CD4-positive, alpha-beta T cell (primary cell): ENCODE results near the gene TIAM1. TPM values are rescaled to one million over a fixed set of nuclear protein-coding genes. Genes with fewer than 3 reads are reported as not detected.

Source experiments
- ATAC-seq: fragments of 200-7000 bp; cut with Tn5 transposase; one replicate; pipeline ENCODE4 v1.10.0; 2022; ENCODE audit warnings: mild to moderate bottlenecking; ENCODE audit not compliant: poor library complexity
- CTCF ChIA-PET: fragments of 350-600 bp; sonication (Branson Sonifier 250); formaldehyde crosslinking; loops from one replicate; lab custom pipeline; 2021; ENCODE audit warnings: antibody characterized with exemption, inconsistent platforms; lab: Charles Lee
- POLR2A ChIA-PET: fragments of 350-600 bp; sonication (Branson Sonifier 250); formaldehyde crosslinking; loops from one replicate; lab custom pipeline; 2021; ENCODE audit warnings: antibody characterized with exemption, inconsistent platforms; lab: Charles Lee
- DNase-seq, 14 experiments: peaks; one replicate each; pipeline ENCODE4 v3.0.0-alpha.2; 2013 to 2020; ENCODE audit warnings: mixed read lengths in 2 of 14
- H3K27ac ChIP-seq, 2 donors: one replicate each; pipeline versions ENCODE4 v1.5.1 to v1.7.0; 2013; ENCODE audit warnings: low read length in 2 of 2, low read depth in 1 of 2, mild to moderate bottlenecking in 1 of 2
- H3K27me3 ChIP-seq, 2 experiments: 1 replicate in 1 of 2; 2 replicates in 1 of 2; pipeline versions ENCODE4 v1.6.1 to v1.7.0; 2013; ENCODE audit warnings: low read length in 2 of 2, control low read depth in 1 of 2, mild to moderate bottlenecking in 1 of 2, moderate library complexity in 1 of 2; ENCODE audit not compliant: insufficient read depth in 2 of 2, control insufficient read depth in 1 of 2
- H3K36me3 ChIP-seq: one replicate; pipeline ENCODE4 v1.6.1; 2013; ENCODE audit warnings: low read length, control low read depth; ENCODE audit not compliant: insufficient read depth
- H3K4me1 ChIP-seq: one replicate; pipeline ENCODE4 v1.6.1; 2013; ENCODE audit warnings: low read length, control low read depth; ENCODE audit not compliant: insufficient read depth
- H3K4me3 ChIP-seq: one replicate; pipeline ENCODE4 v1.5.1; 2013; ENCODE audit warnings: mild to moderate bottlenecking, low read length, moderate library complexity
- H3K9me3 ChIP-seq, 2 experiments: 1 replicate in 1 of 2; 2 replicates in 1 of 2; pipeline versions ENCODE4 v1.6.1 to v1.7.0; 2013; ENCODE audit warnings: low read length in 2 of 2, mild to moderate bottlenecking in 2 of 2, control low read depth in 1 of 2, moderate library complexity in 1 of 2; ENCODE audit not compliant: control insufficient read depth in 1 of 2, insufficient read depth in 1 of 2
- H3K27ac Mint-ChIP-seq: one replicate; pipeline ENCODE4 v1.8.0; 2020; ENCODE audit warnings: mixed read lengths
- H3K27me3 Mint-ChIP-seq: one replicate; pipeline ENCODE4 v1.8.0; 2021; ENCODE audit warnings: mixed read lengths
- H3K36me3 Mint-ChIP-seq: one replicate; pipeline ENCODE4 v1.8.0; 2021; ENCODE audit warnings: low read depth, mixed read lengths
- H3K4me1 Mint-ChIP-seq: one replicate; pipeline ENCODE4 v1.8.0; 2021; ENCODE audit warnings: low read depth, mixed read lengths
- H3K4me3 Mint-ChIP-seq: one replicate; pipeline ENCODE4 v1.8.0; 2020; ENCODE audit warnings: mild to moderate bottlenecking, mixed read lengths
- H3K9me3 Mint-ChIP-seq: one replicate; pipeline ENCODE4 v1.8.0; 2020; ENCODE audit warnings: mixed read lengths
- CTCF ChIP-seq: fragments of 200-600 bp; IDR thresholded peaks from one replicate; pipeline ENCODE4 v1.8.0; 2022; ENCODE audit warnings: antibody characterized with exemption, mild to moderate bottlenecking
- intact Hi-C, 2 experiments: fragments of 100-400 bp; cut with DNase I in 1 of 2; cut with micrococcal nuclease in 1 of 2; formaldehyde crosslinking; loops; one replicate each; pipeline versions ENCODE4 v1.15.1 to v1.9.0; 2023 to 2025; cut with DNase I, micrococcal nuclease
- total RNA-seq, 174 experiments: library from RNA in 2 of 174; stranded (reverse) in 2 of 174; gene quantifications; one replicate each; pipeline ENCODE4 v1.2.3 and lab custom pipeline; 2021 to 2026

TIAM1 gene
- total RNA-seq, 2 experiments from 2014 or later, result 39.6 to 39.8 TPM

GRCh38 chr21:31103163-31103562, 240.9 kb downstream of the TIAM1 start:
- H3K4me1 Mint-ChIP-seq, result peaks cover 34% of the 10 kb centered on the region
- H3K36me3 Mint-ChIP-seq, result peaks cover 12% of the 10 kb centered on the region
- no peaks in the 10 kb centered on the region for H3K9me3 Mint-ChIP-seq
- intact Hi-C loops, result no loop called here
- no peaks in the 10 kb centered on the region for H3K27me3 Mint-ChIP-seq
- POLR2A ChIA-PET, result interaction anchor here (0.8 to 1.6 kb wide), 4 partner anchors 17 to 83 kb away, joined by 3 to 5 read pairs (median 4); no protein-coding TSS in a partner anchor
- no peak for ATAC-seq
- DNase-seq, result peak in 1 of 14 experiments; percentile 12
- TF ChIP-seq CTCF, result no peak
- Histone ChIP-seq H3K9me3 (no peaks in the 10 kb centered on the region), H3K4me1 (peaks cover 29% of the 10 kb centered on the region), H3K27ac (no peak overlapping the region), H3K27me3 (no peaks in the 10 kb centered on the region), H3K4me3 (no peak overlapping the region), H3K36me3 (no peaks in the 10 kb centered on the region)
- CTCF ChIA-PET, result interaction anchor here (1.9 to 2.0 kb wide), 2 partner anchors 77 to 478 kb away, joined by 5 read pairs; no protein-coding TSS in a partner anchor
- H3K27ac Mint-ChIP-seq, result peak overlapping the region; percentile 11
- H3K4me3 Mint-ChIP-seq, result no peak overlapping the region

GRCh38 chr21:31099122-31099521, 244.9 kb downstream of the TIAM1 start:
- no peaks in the 10 kb centered on the region for H3K36me3 ChIP-seq
- Mint-ChIP-seq H3K4me1 (peaks cover 34% of the 10 kb centered on the region), H3K4me3 (no peak overlapping the region), H3K9me3 (peaks cover 6% of the 10 kb centered on the region), H3K27me3 (no peaks in the 10 kb centered on the region), H3K27ac (no peak overlapping the region), H3K36me3 (no peaks in the 10 kb centered on the region)
- H3K9me3 ChIP-seq, result peaks cover 0 to 4% of the 10 kb centered on the region in 2 experiments
- ATAC-seq (peak; percentile 11), DNase-seq (peak in 1 of 14 experiments; percentile 10)
- ChIA-PET POLR2A (interaction anchor here (0.7 to 1.5 kb wide), 6 partner anchors 10 to 83 kb away, joined by 3 to 15 read pairs (median 4); no protein-coding TSS in a partner anchor), CTCF (interaction anchor here (0.7 to 2.8 kb wide), 6 partner anchors 33 to 505 kb away, joined by 3 to 18 read pairs (median 4); no protein-coding TSS in a partner anchor)
- H3K27me3 ChIP-seq, result no peaks in the 10 kb centered on the region
- no peak overlapping the region for H3K4me3 ChIP-seq
- peaks cover 30% of the 10 kb centered on the region for H3K4me1 ChIP-seq
- intact Hi-C loops, result no loop called here
- no peak overlapping the region for H3K27ac ChIP-seq
- TF ChIP-seq CTCF, result no peak

- Histone ChIP-seq H3K27ac (no peak overlapping the region), H3K9me3 (peaks cover 0 to 4% of the 10 kb centered on the region in 2 experiments), H3K27me3 (no peaks in the 10 kb centered on the region), H3K4me3 (no peak overlapping the region), H3K36me3 (no peaks in the 10 kb centered on the region), H3K4me1 (peaks cover 26% of the 10 kb centered on the region)
- peak; percentile 53 to 86 (median 68) for DNase-seq
- Mint-ChIP-seq H3K9me3 (peaks cover 6% of the 10 kb centered on the region), H3K36me3 (no peaks in the 10 kb centered on the region), H3K4me1 (peaks cover 30% of the 10 kb centered on the region), H3K27me3 (no peaks in the 10 kb centered on the region), H3K27ac (no peak overlapping the region), H3K4me3 (no peak overlapping the region)
- intact Hi-C loops, result loop anchor here (1.0 kb wide), 4 partner anchors 44 to 506 kb away; no protein-coding TSS in a partner anchor
- POLR2A ChIA-PET, result interaction anchor here (1.4 to 1.5 kb wide), 2 partner anchors 34 to 83 kb away, joined by 5 to 15 read pairs; no protein-coding TSS in a partner anchor
- ATAC-seq, result peak; percentile 89
- peak; percentile 93 for TF ChIP-seq CTCF
- CTCF ChIA-PET, result interaction anchor here (0.7 to 2.8 kb wide), 6 partner anchors 34 to 506 kb away, joined by 3 to 18 read pairs (median 4); no protein-coding TSS in a partner anchor
These were observed 245.5 kb downstream of the TIAM1 start for GRCh38 chr21:31098576-31099005.
